Measurements from ENCODE around the gene RANBP17.

RANBP17 gene

DNA sequence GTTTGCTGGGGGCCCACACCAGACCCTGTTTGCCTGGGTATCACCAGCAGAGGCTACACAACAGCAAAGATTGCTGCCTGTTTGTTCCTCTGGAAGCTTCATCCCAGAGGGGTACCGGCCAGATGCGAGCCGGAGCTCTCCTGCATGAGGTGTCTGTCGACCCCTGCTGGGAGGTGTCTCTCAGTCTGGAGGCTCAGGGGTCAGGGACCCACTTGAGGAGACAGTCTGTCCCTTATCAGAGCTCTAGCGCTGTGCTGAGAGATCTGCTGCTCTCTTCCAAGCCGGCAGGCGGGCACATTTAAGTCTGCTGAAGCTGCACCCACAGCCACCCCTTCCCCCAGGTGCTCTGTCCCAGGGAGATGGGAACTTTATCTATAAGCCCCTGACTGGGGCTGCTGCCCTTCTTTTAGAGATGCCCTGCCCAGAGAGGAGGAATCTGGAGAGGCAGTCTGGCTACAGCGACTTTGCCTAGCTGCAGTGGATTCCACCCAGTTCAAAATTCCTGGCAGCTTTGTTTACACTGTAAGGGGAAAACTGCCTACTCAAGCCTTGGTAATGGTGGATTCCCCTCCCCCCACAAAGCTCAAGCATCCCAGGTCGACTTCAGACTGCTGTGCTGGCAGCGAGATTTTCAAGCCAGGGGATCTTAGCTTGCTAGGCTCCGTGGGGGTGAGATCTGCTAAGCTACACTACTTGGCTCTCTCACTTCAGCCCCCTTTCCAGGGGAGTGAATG, 241.2 kb downstream of the RANBP17 start:
- no peaks in the 10 kb centered on the region for H3K27me3 ChIP-seq (ENCODE audit: control insufficient read depth, insufficient read depth, low read length)
- no peaks in the 10 kb centered on the region for H3K36me3 ChIP-seq (ENCODE audit: control insufficient read depth, insufficient read depth, low read length)
- H3K4me3 ChIP-seq (ENCODE audit: low read depth, low read length), result peak overlapping the region; percentile 13
- no peaks in the 10 kb centered on the region for H3K9me3 ChIP-seq (ENCODE audit: control insufficient read depth, insufficient read depth, low read length)
- no peaks in the 10 kb centered on the region for H3K4me1 ChIP-seq (ENCODE audit: control insufficient read depth, insufficient read depth, low read length)
- H3K9ac ChIP-seq (ENCODE audit: low read depth, low read length), result no peak overlapping the region

DNA sequence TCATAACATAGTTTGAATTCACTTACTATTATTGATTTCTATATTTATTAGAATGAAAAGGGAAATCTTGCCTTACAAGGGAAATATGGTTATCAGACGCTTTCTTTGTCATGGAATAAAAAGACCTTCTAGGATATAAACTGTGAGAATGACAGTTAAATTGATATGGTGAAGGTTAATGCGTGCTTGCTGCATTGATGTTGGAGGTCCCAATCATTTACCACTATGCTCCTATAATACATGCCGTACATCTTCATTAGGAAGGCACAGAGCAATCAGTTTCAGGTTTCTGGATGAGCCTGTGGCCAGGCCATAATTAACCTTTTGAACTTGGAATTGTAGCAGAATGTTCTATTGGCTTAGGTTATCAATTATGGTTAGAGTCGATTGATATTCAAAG, 245.9 kb downstream of the RANBP17 start:
- no peaks in the 10 kb centered on the region for H3K27me3 ChIP-seq (ENCODE audit: control insufficient read depth, insufficient read depth, low read length)
- H3K9me3 ChIP-seq (ENCODE audit: control insufficient read depth, insufficient read depth, low read length), result no peaks in the 10 kb centered on the region
- no peaks in the 10 kb centered on the region for H3K36me3 ChIP-seq (ENCODE audit: control insufficient read depth, insufficient read depth, low read length)
- no peaks in the 10 kb centered on the region for H3K4me1 ChIP-seq (ENCODE audit: control insufficient read depth, insufficient read depth, low read length)
- H3K4me3 ChIP-seq (ENCODE audit: low read depth, low read length), result no peak overlapping the region
- no peak overlapping the region for H3K9ac ChIP-seq (ENCODE audit: low read depth, low read length)

DNA sequence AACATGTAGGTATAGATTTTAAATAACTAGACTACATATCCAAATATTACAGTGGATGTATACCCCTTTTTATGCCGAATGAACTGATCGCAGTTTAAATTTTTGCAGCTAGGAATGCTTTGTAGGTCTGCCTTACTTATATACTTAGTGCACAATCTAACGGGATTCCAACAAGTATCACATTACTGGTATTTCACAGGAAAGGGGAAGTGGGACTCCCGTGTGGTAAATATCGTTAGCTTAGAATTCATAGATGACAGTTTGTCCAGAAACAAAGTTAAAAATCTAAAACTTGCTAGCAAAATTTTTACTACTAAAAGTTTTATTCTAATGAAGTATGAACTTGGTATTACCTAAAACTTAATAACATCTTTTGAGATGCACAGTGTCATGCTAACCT, 253.7 kb downstream of the RANBP17 start:
- H3K36me3 ChIP-seq (ENCODE audit: control insufficient read depth, insufficient read depth, low read length), result no peaks in the 10 kb centered on the region

DNA sequence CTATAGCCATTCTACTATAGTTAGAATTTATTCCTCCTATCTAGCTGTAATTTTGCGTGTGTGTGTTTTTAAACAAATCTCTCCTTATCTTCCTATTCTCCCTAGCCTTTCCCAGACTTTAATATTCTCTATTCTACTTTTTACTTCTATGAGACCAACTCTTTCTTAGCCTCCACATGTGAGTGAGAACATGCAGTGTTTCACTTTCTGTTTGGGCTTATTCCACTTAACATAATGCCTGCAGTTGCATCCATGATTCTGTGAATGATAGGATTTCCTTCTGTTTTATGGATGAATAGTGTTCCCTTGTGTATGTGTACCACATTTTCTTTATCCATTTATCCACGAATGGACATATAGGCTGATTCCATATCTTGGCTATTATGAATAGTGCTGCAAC, 254.9 kb downstream of the RANBP17 start:
- H3K4me3 ChIP-seq (ENCODE audit: low read depth, low read length), result no peak overlapping the region
- H3K4me1 ChIP-seq (ENCODE audit: control insufficient read depth, insufficient read depth, low read length), result no peaks in the 10 kb centered on the region
- H3K27me3 ChIP-seq (ENCODE audit: control insufficient read depth, insufficient read depth, low read length), result no peaks in the 10 kb centered on the region
- H3K9me3 ChIP-seq (ENCODE audit: control insufficient read depth, insufficient read depth, low read length), result no peaks in the 10 kb centered on the region
- no peak overlapping the region for H3K9ac ChIP-seq (ENCODE audit: low read depth, low read length)
- H3K36me3 ChIP-seq (ENCODE audit: control insufficient read depth, insufficient read depth, low read length), result no peaks in the 10 kb centered on the region

More for the DNA sequence above, 253.7 kb downstream of the RANBP17 start:
- Histone ChIP-seq H3K4me1 (ENCODE audit: control insufficient read depth, insufficient read depth, low read length) (no peaks in the 10 kb centered on the region), H3K9ac (ENCODE audit: low read depth, low read length) (no peak overlapping the region), H3K4me3 (ENCODE audit: low read depth, low read length) (no peak overlapping the region), H3K9me3 (ENCODE audit: control insufficient read depth, insufficient read depth, low read length) (no peaks in the 10 kb centered on the region), H3K27me3 (ENCODE audit: control insufficient read depth, insufficient read depth, low read length) (no peaks in the 10 kb centered on the region)

DNA sequence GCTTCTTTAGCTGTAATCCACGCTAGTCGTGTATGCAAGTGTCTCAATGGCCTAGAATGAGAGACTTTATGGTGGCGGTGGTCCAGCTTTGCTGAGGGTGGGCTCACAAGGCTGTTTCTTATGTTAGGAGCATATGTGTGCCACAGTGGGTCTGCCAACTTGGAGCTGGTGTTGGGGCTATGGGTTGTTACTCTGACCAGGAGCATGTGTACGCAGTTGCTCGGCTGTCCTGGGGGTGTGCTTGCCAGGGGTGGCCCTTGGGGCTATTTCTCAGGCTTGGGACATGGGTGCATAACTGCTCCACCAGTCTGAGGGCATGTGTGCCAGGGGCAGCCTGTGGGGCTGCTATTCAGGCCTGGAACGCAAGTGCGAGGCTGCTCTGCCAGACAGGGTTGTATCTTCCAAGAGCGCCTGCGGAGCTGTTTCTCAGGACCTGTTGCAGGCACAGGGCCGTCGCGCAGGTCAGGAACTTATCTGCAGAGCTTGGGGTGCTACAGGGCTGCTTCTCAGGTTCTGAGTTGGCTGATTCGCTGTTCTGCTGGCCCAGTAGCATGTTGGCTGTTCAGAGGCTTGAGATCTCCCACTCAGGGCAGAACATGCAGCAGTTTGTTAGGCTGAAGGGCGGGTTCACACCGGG, 259.3 kb downstream of the RANBP17 start:
- H3K4me3 ChIP-seq (ENCODE audit: low read depth, low read length), result no peak overlapping the region
- no peak overlapping the region for H3K9ac ChIP-seq (ENCODE audit: low read depth, low read length)
- H3K4me1 ChIP-seq (ENCODE audit: control insufficient read depth, insufficient read depth, low read length), result no peaks in the 10 kb centered on the region
- H3K9me3 ChIP-seq (ENCODE audit: control insufficient read depth, insufficient read depth, low read length), result no peaks in the 10 kb centered on the region
- H3K36me3 ChIP-seq (ENCODE audit: control insufficient read depth, insufficient read depth, low read length), result no peaks in the 10 kb centered on the region
- H3K27me3 ChIP-seq (ENCODE audit: control insufficient read depth, insufficient read depth, low read length), result no peaks in the 10 kb centered on the region

DNA sequence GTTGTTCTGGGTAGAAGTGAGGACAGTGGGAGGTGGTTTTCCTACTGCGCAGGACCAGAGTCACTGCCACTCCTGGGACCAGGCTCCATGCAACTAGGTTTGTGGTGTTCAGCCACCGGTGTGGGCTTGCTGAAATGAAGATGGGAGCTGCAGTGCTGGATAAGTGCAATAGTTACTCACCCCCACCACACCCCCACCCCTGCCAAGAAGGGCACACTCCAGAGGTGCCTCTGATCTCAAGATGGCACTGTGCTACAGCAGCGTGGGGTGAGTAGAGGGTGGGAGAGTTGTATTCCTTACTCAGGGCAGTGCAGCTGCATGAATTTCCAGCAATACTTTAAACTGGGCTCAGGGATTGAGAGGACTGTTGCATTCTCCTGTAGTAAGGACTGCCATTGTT, 259.8 kb downstream of the RANBP17 start:
- Histone ChIP-seq H3K9ac (ENCODE audit: low read depth, low read length) (no peak overlapping the region), H3K4me3 (ENCODE audit: low read depth, low read length) (no peak overlapping the region), H3K36me3 (ENCODE audit: control insufficient read depth, insufficient read depth, low read length) (no peaks in the 10 kb centered on the region), H3K27me3 (ENCODE audit: control insufficient read depth, insufficient read depth, low read length) (no peaks in the 10 kb centered on the region), H3K9me3 (ENCODE audit: control insufficient read depth, insufficient read depth, low read length) (no peaks in the 10 kb centered on the region), H3K4me1 (ENCODE audit: control insufficient read depth, insufficient read depth, low read length) (no peaks in the 10 kb centered on the region)

DNA sequence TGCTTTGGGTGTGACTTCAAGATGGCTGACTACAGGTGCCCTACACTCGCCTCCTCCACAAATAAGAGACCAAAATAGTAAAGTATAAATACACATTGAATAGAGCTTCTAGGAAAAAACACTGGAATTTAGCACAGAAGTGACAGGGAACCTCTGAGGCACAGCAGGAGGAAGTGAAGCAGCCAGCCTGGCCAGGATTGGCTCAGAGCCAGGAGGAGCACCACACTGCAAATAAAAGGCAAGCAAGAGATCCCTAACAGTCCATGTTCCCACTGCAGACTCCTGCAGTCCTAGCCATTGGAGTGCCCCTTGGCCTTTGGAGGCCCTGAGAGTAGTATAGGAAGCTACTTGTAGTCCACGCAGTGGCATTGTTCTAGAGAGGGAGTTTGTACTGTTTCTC, 260.6 kb downstream of the RANBP17 start:
- H3K9ac ChIP-seq (ENCODE audit: low read depth, low read length), result no peak overlapping the region

DNA sequence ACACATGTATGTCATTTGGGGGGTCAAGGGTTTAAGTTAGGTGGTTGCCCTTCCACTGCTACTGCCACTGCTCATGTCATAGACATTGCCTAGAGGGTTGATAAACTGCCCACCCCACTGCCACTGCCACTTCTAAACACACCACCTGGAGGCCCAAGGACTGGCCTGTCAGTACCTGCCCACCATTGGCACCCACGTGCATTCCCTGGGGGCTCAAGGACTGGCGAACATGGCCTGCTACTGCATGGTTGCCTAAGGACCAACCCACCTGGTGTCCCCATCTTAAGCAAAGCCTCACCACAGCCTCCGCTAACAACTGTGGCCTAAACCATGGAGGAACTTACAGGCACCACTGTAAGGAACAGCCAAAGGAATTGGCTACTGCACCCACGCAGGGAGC, 261.6 kb downstream of the RANBP17 start:
- no peaks in the 10 kb centered on the region for H3K4me1 ChIP-seq (ENCODE audit: control insufficient read depth, insufficient read depth, low read length)
- H3K9me3 ChIP-seq (ENCODE audit: control insufficient read depth, insufficient read depth, low read length), result no peaks in the 10 kb centered on the region

More for the DNA sequence above, 260.6 kb downstream of the RANBP17 start:
- Histone ChIP-seq H3K4me3 (ENCODE audit: low read depth, low read length) (no peak overlapping the region), H3K9me3 (ENCODE audit: control insufficient read depth, insufficient read depth, low read length) (no peaks in the 10 kb centered on the region), H3K36me3 (ENCODE audit: control insufficient read depth, insufficient read depth, low read length) (no peaks in the 10 kb centered on the region), H3K27me3 (ENCODE audit: control insufficient read depth, insufficient read depth, low read length) (no peaks in the 10 kb centered on the region), H3K4me1 (ENCODE audit: control insufficient read depth, insufficient read depth, low read length) (no peaks in the 10 kb centered on the region)

DNA sequence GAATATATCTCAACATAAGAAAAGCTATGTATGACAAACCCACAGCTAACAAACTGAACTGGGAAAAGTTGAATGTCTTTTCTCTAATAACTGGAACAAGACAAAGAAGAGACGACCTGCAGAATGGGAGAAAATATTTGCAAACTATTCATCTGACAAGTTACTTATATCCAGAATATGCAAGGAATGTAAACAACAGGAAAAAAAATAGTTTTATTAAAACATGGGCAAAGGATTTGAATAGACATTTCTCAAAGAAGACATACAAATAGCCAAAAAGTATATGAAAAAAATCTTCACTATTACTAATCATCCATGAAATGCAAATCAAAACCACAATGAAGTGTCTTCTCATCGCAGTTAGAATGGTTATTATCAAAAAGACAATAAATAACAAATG, 265.5 kb downstream of the RANBP17 start:
- Histone ChIP-seq H3K27me3 (ENCODE audit: control insufficient read depth, insufficient read depth, low read length) (no peaks in the 10 kb centered on the region), H3K4me1 (ENCODE audit: control insufficient read depth, insufficient read depth, low read length) (no peaks in the 10 kb centered on the region), H3K9ac (ENCODE audit: low read depth, low read length) (no peak overlapping the region), H3K4me3 (ENCODE audit: low read depth, low read length) (no peak overlapping the region), H3K9me3 (ENCODE audit: control insufficient read depth, insufficient read depth, low read length) (no peaks in the 10 kb centered on the region), H3K36me3 (ENCODE audit: control insufficient read depth, insufficient read depth, low read length) (no peaks in the 10 kb centered on the region)

More for the DNA sequence above, 261.6 kb downstream of the RANBP17 start:
- Histone ChIP-seq H3K4me3 (ENCODE audit: low read depth, low read length) (no peak overlapping the region), H3K36me3 (ENCODE audit: control insufficient read depth, insufficient read depth, low read length) (no peaks in the 10 kb centered on the region), H3K27me3 (ENCODE audit: control insufficient read depth, insufficient read depth, low read length) (no peaks in the 10 kb centered on the region), H3K9ac (ENCODE audit: low read depth, low read length) (no peak overlapping the region)

DNA sequence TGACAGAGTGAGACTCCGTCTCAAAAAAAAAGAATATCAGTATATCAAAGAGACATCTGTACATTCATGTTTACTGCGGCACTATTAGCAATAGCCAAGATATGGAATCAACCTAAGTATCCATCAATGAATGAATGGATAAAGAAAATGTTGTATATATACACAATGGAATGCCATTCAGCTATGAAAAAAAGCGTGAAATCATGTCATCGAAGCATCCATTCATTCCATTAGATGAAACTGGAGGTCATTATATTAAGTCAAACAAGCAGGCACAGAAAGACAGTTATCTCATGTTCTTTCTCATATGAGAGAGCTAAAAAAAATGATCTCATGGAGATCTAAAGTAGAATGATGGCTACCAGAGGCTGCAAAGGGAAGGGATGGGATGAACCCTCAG, 266.3 kb downstream of the RANBP17 start:
- H3K4me3 ChIP-seq (ENCODE audit: low read depth, low read length), result no peak overlapping the region
- H3K9me3 ChIP-seq (ENCODE audit: control insufficient read depth, insufficient read depth, low read length), result no peaks in the 10 kb centered on the region
- no peak overlapping the region for H3K9ac ChIP-seq (ENCODE audit: low read depth, low read length)
- no peaks in the 10 kb centered on the region for H3K27me3 ChIP-seq (ENCODE audit: control insufficient read depth, insufficient read depth, low read length)
- H3K36me3 ChIP-seq (ENCODE audit: control insufficient read depth, insufficient read depth, low read length), result no peaks in the 10 kb centered on the region
- H3K4me1 ChIP-seq (ENCODE audit: control insufficient read depth, insufficient read depth, low read length), result no peaks in the 10 kb centered on the region

DNA sequence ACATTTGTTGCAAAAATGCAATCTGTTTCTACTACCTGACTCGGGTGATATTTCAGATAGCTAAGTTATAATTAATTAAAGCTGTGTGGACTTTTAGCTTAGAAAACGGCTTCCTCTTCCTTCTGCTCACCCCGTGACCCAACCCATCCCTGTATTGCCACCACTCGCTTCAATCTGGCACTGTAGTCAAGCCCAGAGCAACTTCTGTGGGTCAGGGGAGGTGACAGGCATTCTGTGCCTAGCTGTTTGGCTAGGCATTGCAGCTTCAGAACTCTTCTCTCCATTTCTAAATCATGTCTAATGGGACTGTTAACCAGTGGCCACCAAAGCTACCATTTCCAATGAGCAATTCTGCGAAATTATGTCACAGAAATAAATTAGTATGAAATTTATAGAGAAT, 267.5 kb downstream of the RANBP17 start:
- no peak overlapping the region for H3K9ac ChIP-seq (ENCODE audit: low read depth, low read length)
- H3K4me1 ChIP-seq (ENCODE audit: control insufficient read depth, insufficient read depth, low read length), result no peaks in the 10 kb centered on the region
- H3K9me3 ChIP-seq (ENCODE audit: control insufficient read depth, insufficient read depth, low read length), result no peaks in the 10 kb centered on the region
- H3K27me3 ChIP-seq (ENCODE audit: control insufficient read depth, insufficient read depth, low read length), result no peaks in the 10 kb centered on the region
- no peak overlapping the region for H3K4me3 ChIP-seq (ENCODE audit: low read depth, low read length)
- H3K36me3 ChIP-seq (ENCODE audit: control insufficient read depth, insufficient read depth, low read length), result no peaks in the 10 kb centered on the region

DNA sequence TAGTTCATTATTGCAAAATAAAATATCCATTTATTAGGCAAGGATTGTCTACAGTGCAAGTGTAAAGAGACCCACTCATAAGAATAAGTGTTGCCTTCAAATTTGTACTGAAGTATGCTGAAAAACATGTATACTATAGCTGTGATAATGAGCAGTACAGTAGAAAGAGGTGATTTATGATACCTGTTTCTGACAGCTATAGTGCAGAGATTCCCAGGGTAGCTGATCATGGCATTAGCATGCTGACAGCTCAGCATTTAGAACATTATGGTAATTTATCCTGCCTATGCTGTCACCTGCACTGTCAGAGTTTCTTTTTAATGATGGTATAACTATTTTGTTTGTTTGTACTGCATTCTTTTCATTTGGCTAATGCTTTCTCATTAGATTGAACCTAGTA, 269.7 kb downstream of the RANBP17 start:
- H3K9me3 ChIP-seq (ENCODE audit: control insufficient read depth, insufficient read depth, low read length), result no peaks in the 10 kb centered on the region
- H3K4me3 ChIP-seq (ENCODE audit: low read depth, low read length), result no peak overlapping the region
- no peak overlapping the region for H3K9ac ChIP-seq (ENCODE audit: low read depth, low read length)
- no peaks in the 10 kb centered on the region for H3K27me3 ChIP-seq (ENCODE audit: control insufficient read depth, insufficient read depth, low read length)
- H3K4me1 ChIP-seq (ENCODE audit: control insufficient read depth, insufficient read depth, low read length), result no peaks in the 10 kb centered on the region
- H3K36me3 ChIP-seq (ENCODE audit: control insufficient read depth, insufficient read depth, low read length), result no peaks in the 10 kb centered on the region
